Mesenchymal stem cell (in vitro differentiated cells and primary cell): ENCODE measurements around the gene HSDL1.

Experiments
- DNase-seq: peaks from one replicate; pipeline ENCODE4 v3.0.0-alpha.2; 2013
- H2AFZ ChIP-seq: one replicate; pipeline ENCODE4 v1.6.1; 2013; ENCODE audit warnings: low read depth, mild to moderate bottlenecking, control low read depth, inconsistent platforms, low read length, moderate library complexity
- H2AK5ac ChIP-seq: 2 replicates; pipeline ENCODE4 v1.6.1; 2013; ENCODE audit warnings: low read length, moderate library complexity, mild to moderate bottlenecking, inconsistent platforms; ENCODE audit not compliant: severe bottlenecking
- H2BK120ac ChIP-seq: one replicate; pipeline ENCODE4 v1.6.1; 2013; ENCODE audit warnings: low read depth, mild to moderate bottlenecking, inconsistent platforms, low read length, moderate library complexity
- H2BK12ac ChIP-seq, 2 experiments: one replicate each; pipeline ENCODE4 v1.6.1; 2013; ENCODE audit warnings: inconsistent platforms in 2 of 2, low read length in 2 of 2, mild to moderate bottlenecking in 2 of 2, moderate library complexity in 2 of 2, control low read depth in 1 of 2
- H2BK15ac ChIP-seq: one replicate; pipeline ENCODE4 v1.6.1; 2013; ENCODE audit warnings: mild to moderate bottlenecking, low read depth, inconsistent platforms; ENCODE audit not compliant: poor library complexity, severe bottlenecking
- H2BK5ac ChIP-seq: 2 replicates; pipeline ENCODE4 v1.6.1; 2013; ENCODE audit warnings: low read depth, mild to moderate bottlenecking, low read length, control low read depth, inconsistent platforms; ENCODE audit not compliant: poor library complexity, severe bottlenecking
- H3K14ac ChIP-seq, 2 experiments: one replicate each; pipeline ENCODE4 v1.6.1; 2013; ENCODE audit warnings: inconsistent platforms in 2 of 2, low read length in 2 of 2, control low read depth in 1 of 2, mild to moderate bottlenecking in 1 of 2, moderate library complexity in 1 of 2
- H3K18ac ChIP-seq, 2 experiments: one replicate each; pipeline ENCODE4 v1.6.1; 2013; ENCODE audit warnings: inconsistent platforms in 2 of 2, low read length in 2 of 2, control low read depth in 1 of 2, low read depth in 1 of 2, mild to moderate bottlenecking in 1 of 2
- H3K23ac ChIP-seq, 2 experiments: one replicate each; pipeline ENCODE4 v1.6.1; 2013; ENCODE audit warnings: inconsistent platforms in 2 of 2, low read length in 2 of 2, mild to moderate bottlenecking in 2 of 2, moderate library complexity in 2 of 2, control low read depth in 1 of 2
- H3K27ac ChIP-seq: 2 replicates; pipeline ENCODE4 v1.5.1; 2013; ENCODE audit warnings: mild to moderate bottlenecking, moderate library complexity, low read length, control low read depth, inconsistent platforms; ENCODE audit not compliant: poor library complexity, severe bottlenecking
- H3K27me3 ChIP-seq, 2 experiments: 2 replicates each; pipeline versions ENCODE4 v1.6.1 to v1.7.0; 2013; ENCODE audit warnings: low read length in 2 of 2, mild to moderate bottlenecking in 2 of 2, moderate library complexity in 2 of 2, control low read depth in 1 of 2, inconsistent platforms in 1 of 2; ENCODE audit not compliant: control insufficient read depth in 1 of 2, insufficient read depth in 1 of 2
- H3K36me3 ChIP-seq, 2 experiments: 2 replicates each; pipeline versions ENCODE4 v1.6.1 to v1.7.0; 2013; ENCODE audit warnings: low read length in 2 of 2, control low read depth in 1 of 2, inconsistent platforms in 1 of 2, low read depth in 1 of 2, mild to moderate bottlenecking in 1 of 2; ENCODE audit not compliant: insufficient read depth in 2 of 2, control insufficient read depth in 1 of 2
- H3K4ac ChIP-seq, 2 experiments: one replicate each; pipeline ENCODE4 v1.6.1; 2013; ENCODE audit warnings: inconsistent platforms in 2 of 2, low read length in 2 of 2, mild to moderate bottlenecking in 2 of 2, moderate library complexity in 2 of 2, control low read depth in 1 of 2, low read depth in 1 of 2
- H3K4me1 ChIP-seq: 2 replicates; pipeline ENCODE4 v1.6.1; 2013; ENCODE audit warnings: low read depth, low read length, control low read depth; ENCODE audit not compliant: control insufficient read depth, insufficient read depth
- H3K4me2 ChIP-seq: 2 replicates; pipeline ENCODE4 v1.6.1; 2013; ENCODE audit warnings: low read length, mild to moderate bottlenecking, inconsistent platforms; ENCODE audit not compliant: poor library complexity, severe bottlenecking
- H3K4me3 ChIP-seq, 2 experiments: 2 replicates each; pipeline versions ENCODE4 v1.5.1 to v1.7.0; 2013; ENCODE audit warnings: low read length in 2 of 2, mild to moderate bottlenecking in 2 of 2, control low read depth in 1 of 2, low read depth in 1 of 2; ENCODE audit not compliant: insufficient read depth in 1 of 2
- H3K79me1 ChIP-seq: replicated peaks from 2 replicates; pipeline ENCODE4 v1.6.1; 2013; ENCODE audit warnings: mild to moderate bottlenecking, control low read depth, low read length, inconsistent platforms; ENCODE audit not compliant: poor library complexity, severe bottlenecking
- H3K9ac ChIP-seq: 2 replicates; pipeline ENCODE4 v1.7.0; 2013; ENCODE audit warnings: mild to moderate bottlenecking, low read length, moderate library complexity
- H3K9me3 ChIP-seq: 2 replicates; pipeline ENCODE4 v1.7.0; 2013; ENCODE audit warnings: mild to moderate bottlenecking, low read length; ENCODE audit not compliant: control insufficient read depth
- H4K8ac ChIP-seq: one replicate; pipeline ENCODE4 v1.6.1; 2013; ENCODE audit warnings: inconsistent platforms, mild to moderate bottlenecking, low read length, moderate library complexity
- H4K91ac ChIP-seq: one replicate; pipeline ENCODE4 v1.6.1; 2013; ENCODE audit warnings: mild to moderate bottlenecking, low read length, inconsistent platforms
- WGBS: methylation state at CpG from one replicate; pipeline ENCODE4 v1.1.7; 2013; ENCODE audit warnings: mixed read lengths; 5-methylcytosine and 5-hydroxymethylcytosine counted together

The HSDL1 gene

GRCh38 chr16:84088695-84089395, 56.1 kb downstream of the HSDL1 start:
- Histone ChIP-seq H2BK120ac (no peak overlapping the region), H3K4me1 (no peaks in the 10 kb centered on the region), H2AFZ (no peak overlapping the region), H3K4ac (no peak overlapping the region), H2BK12ac (no peak overlapping the region), H3K18ac (no peak overlapping the region), H3K4me2 (no peak overlapping the region), H3K79me1 (peaks cover 17% of the 10 kb centered on the region), H4K91ac (no peak overlapping the region), H3K27ac (no peak overlapping the region), H2BK5ac (no peak overlapping the region), H3K14ac (no peak overlapping the region), H4K8ac (no peak overlapping the region), H3K9ac (no peak overlapping the region), H3K9me3 (no peaks in the 10 kb centered on the region), H3K4me3 (no peak overlapping the region), H2BK15ac (no peak overlapping the region), H3K27me3 (no peaks in the 10 kb centered on the region), H2AK5ac (no peak overlapping the region), H3K36me3 (peaks cover 59 to 94% of the 10 kb centered on the region in 2 experiments), H3K23ac (no peak overlapping the region)
- 92% methylated on average over 13 of the region's 15 CpGs for WGBS
- DNase-seq = peak; percentile 4

GRCh38 chr16:84087466-84088151, 57.4 kb downstream of the HSDL1 start:
- Histone ChIP-seq H2AFZ (no peak overlapping the region), H3K79me1 (peaks cover 14% of the 10 kb centered on the region), H4K8ac (peak overlapping the region; percentile 31), H3K36me3 (peaks cover 54 to 94% of the 10 kb centered on the region in 2 experiments), H3K18ac (no peak overlapping the region), H2BK15ac (no peak overlapping the region), H3K27ac (no peak overlapping the region), H2BK5ac (no peak overlapping the region), H3K4me2 (no peak overlapping the region), H3K23ac (no peak overlapping the region), H3K4me3 (no peak overlapping the region), H2BK120ac (no peak overlapping the region), H2AK5ac (no peak overlapping the region), H4K91ac (peak overlapping the region; percentile 56), H3K4me1 (no peaks in the 10 kb centered on the region), H2BK12ac (no peak overlapping the region), H3K9ac (no peak overlapping the region), H3K14ac (no peak overlapping the region), H3K4ac (no peak overlapping the region), H3K27me3 (no peaks in the 10 kb centered on the region), H3K9me3 (no peaks in the 10 kb centered on the region)
- no peak for DNase-seq
- WGBS = 91% methylated on average over 10 of the region's 11 CpGs

GRCh38 chr16:84087001-84087400, 58.0 kb downstream of the HSDL1 start:
- H3K9ac ChIP-seq = no peak overlapping the region
- no peak overlapping the region for H2AK5ac ChIP-seq
- no peak overlapping the region for H3K18ac ChIP-seq
- no peak overlapping the region for H3K4me3 ChIP-seq
- H3K23ac ChIP-seq = no peak overlapping the region
- H3K27me3 ChIP-seq = no peaks in the 10 kb centered on the region
- no peak overlapping the region for H3K14ac ChIP-seq
- H2BK5ac ChIP-seq = no peak overlapping the region
- peaks cover 57 to 94% of the 10 kb centered on the region in 2 experiments for H3K36me3 ChIP-seq
- no peak overlapping the region for H3K27ac ChIP-seq
- no peak overlapping the region for H3K4ac ChIP-seq
- DNase-seq = no peak
- no peak overlapping the region for H2AFZ ChIP-seq
- no peaks in the 10 kb centered on the region for H3K4me1 ChIP-seq
- no peak overlapping the region for H4K91ac ChIP-seq
- 90% methylated on average over 10 of the region's 12 CpGs for WGBS
- no peak overlapping the region for H4K8ac ChIP-seq
- H2BK12ac ChIP-seq = no peak overlapping the region
- no peak overlapping the region for H2BK120ac ChIP-seq
- no peak overlapping the region for H3K4me2 ChIP-seq
- no peaks in the 10 kb centered on the region for H3K9me3 ChIP-seq
- H2BK15ac ChIP-seq = no peak overlapping the region
- H3K79me1 ChIP-seq = peaks cover 17% of the 10 kb centered on the region

- DNase-seq = no peak
- H4K91ac ChIP-seq = no peak overlapping the region
- no peaks in the 10 kb centered on the region for H3K4me1 ChIP-seq
- no peak overlapping the region for H3K23ac ChIP-seq
- H3K4me3 ChIP-seq = no peak overlapping the region
- no peak overlapping the region for H2BK12ac ChIP-seq
- no peak overlapping the region for H3K9ac ChIP-seq
- no peak overlapping the region for H2AFZ ChIP-seq
- no peak overlapping the region for H3K27ac ChIP-seq
- no peaks in the 10 kb centered on the region for H3K27me3 ChIP-seq
- H2BK120ac ChIP-seq = no peak overlapping the region
- no peak overlapping the region for H3K4me2 ChIP-seq
- no peak overlapping the region for H3K4ac ChIP-seq
- 88% methylated on average over 11 of the region's 11 CpGs for WGBS
- H2BK5ac ChIP-seq = no peak overlapping the region
- peaks cover 60 to 94% of the 10 kb centered on the region in 2 experiments for H3K36me3 ChIP-seq
- peaks cover 22% of the 10 kb centered on the region for H3K79me1 ChIP-seq
- no peak overlapping the region for H4K8ac ChIP-seq
- no peak overlapping the region for H2BK15ac ChIP-seq
- H3K9me3 ChIP-seq = no peaks in the 10 kb centered on the region
- no peak overlapping the region for H3K18ac ChIP-seq
- no peak overlapping the region for H3K14ac ChIP-seq
- no peak overlapping the region for H2AK5ac ChIP-seq
Observed at GRCh38 chr16:84086341-84086740, 58.6 kb downstream of the HSDL1 start.
